Mesenchymal stem cell (in vitro differentiated cells and primary cell): ENCODE measurements around the gene TMEM138.
A peak's percentile ranks its signal among the peaks of the same experiment; 100 is the strongest.

Experiments
- DNase-seq: peaks from one replicate; pipeline ENCODE4 v3.0.0-alpha.2; 2013
- H2AFZ ChIP-seq: one replicate; pipeline ENCODE4 v1.6.1; 2013; ENCODE audit warnings: low read depth, mild to moderate bottlenecking, control low read depth, inconsistent platforms, low read length, moderate library complexity
- H2AK5ac ChIP-seq: 2 replicates; pipeline ENCODE4 v1.6.1; 2013; ENCODE audit warnings: low read length, moderate library complexity, mild to moderate bottlenecking, inconsistent platforms; ENCODE audit not compliant: severe bottlenecking
- H2BK120ac ChIP-seq: one replicate; pipeline ENCODE4 v1.6.1; 2013; ENCODE audit warnings: low read depth, mild to moderate bottlenecking, inconsistent platforms, low read length, moderate library complexity
- H2BK12ac ChIP-seq, 2 experiments: one replicate each; pipeline ENCODE4 v1.6.1; 2013; ENCODE audit warnings: inconsistent platforms in 2 of 2, low read length in 2 of 2, mild to moderate bottlenecking in 2 of 2, moderate library complexity in 2 of 2, control low read depth in 1 of 2
- H2BK15ac ChIP-seq: one replicate; pipeline ENCODE4 v1.6.1; 2013; ENCODE audit warnings: mild to moderate bottlenecking, low read depth, inconsistent platforms; ENCODE audit not compliant: poor library complexity, severe bottlenecking
- H2BK5ac ChIP-seq: 2 replicates; pipeline ENCODE4 v1.6.1; 2013; ENCODE audit warnings: low read depth, mild to moderate bottlenecking, low read length, control low read depth, inconsistent platforms; ENCODE audit not compliant: poor library complexity, severe bottlenecking
- H3K14ac ChIP-seq, 2 experiments: one replicate each; pipeline ENCODE4 v1.6.1; 2013; ENCODE audit warnings: inconsistent platforms in 2 of 2, low read length in 2 of 2, control low read depth in 1 of 2, mild to moderate bottlenecking in 1 of 2, moderate library complexity in 1 of 2
- H3K18ac ChIP-seq, 2 experiments: one replicate each; pipeline ENCODE4 v1.6.1; 2013; ENCODE audit warnings: inconsistent platforms in 2 of 2, low read length in 2 of 2, control low read depth in 1 of 2, low read depth in 1 of 2, mild to moderate bottlenecking in 1 of 2
- H3K23ac ChIP-seq, 2 experiments: one replicate each; pipeline ENCODE4 v1.6.1; 2013; ENCODE audit warnings: inconsistent platforms in 2 of 2, low read length in 2 of 2, mild to moderate bottlenecking in 2 of 2, moderate library complexity in 2 of 2, control low read depth in 1 of 2
- H3K27ac ChIP-seq: 2 replicates; pipeline ENCODE4 v1.5.1; 2013; ENCODE audit warnings: mild to moderate bottlenecking, moderate library complexity, low read length, control low read depth, inconsistent platforms; ENCODE audit not compliant: poor library complexity, severe bottlenecking
- H3K27me3 ChIP-seq, 2 experiments: 2 replicates each; pipeline versions ENCODE4 v1.6.1 to v1.7.0; 2013; ENCODE audit warnings: low read length in 2 of 2, mild to moderate bottlenecking in 2 of 2, moderate library complexity in 2 of 2, control low read depth in 1 of 2, inconsistent platforms in 1 of 2; ENCODE audit not compliant: control insufficient read depth in 1 of 2, insufficient read depth in 1 of 2
- H3K36me3 ChIP-seq, 2 experiments: 2 replicates each; pipeline versions ENCODE4 v1.6.1 to v1.7.0; 2013; ENCODE audit warnings: low read length in 2 of 2, control low read depth in 1 of 2, inconsistent platforms in 1 of 2, low read depth in 1 of 2, mild to moderate bottlenecking in 1 of 2; ENCODE audit not compliant: insufficient read depth in 2 of 2, control insufficient read depth in 1 of 2
- H3K4ac ChIP-seq, 2 experiments: one replicate each; pipeline ENCODE4 v1.6.1; 2013; ENCODE audit warnings: inconsistent platforms in 2 of 2, low read length in 2 of 2, mild to moderate bottlenecking in 2 of 2, moderate library complexity in 2 of 2, control low read depth in 1 of 2, low read depth in 1 of 2
- H3K4me1 ChIP-seq: 2 replicates; pipeline ENCODE4 v1.6.1; 2013; ENCODE audit warnings: low read depth, low read length, control low read depth; ENCODE audit not compliant: control insufficient read depth, insufficient read depth
- H3K4me2 ChIP-seq: 2 replicates; pipeline ENCODE4 v1.6.1; 2013; ENCODE audit warnings: low read length, mild to moderate bottlenecking, inconsistent platforms; ENCODE audit not compliant: poor library complexity, severe bottlenecking
- H3K4me3 ChIP-seq, 2 experiments: 2 replicates each; pipeline versions ENCODE4 v1.5.1 to v1.7.0; 2013; ENCODE audit warnings: low read length in 2 of 2, mild to moderate bottlenecking in 2 of 2, control low read depth in 1 of 2, low read depth in 1 of 2; ENCODE audit not compliant: insufficient read depth in 1 of 2
- H3K79me1 ChIP-seq: replicated peaks from 2 replicates; pipeline ENCODE4 v1.6.1; 2013; ENCODE audit warnings: mild to moderate bottlenecking, control low read depth, low read length, inconsistent platforms; ENCODE audit not compliant: poor library complexity, severe bottlenecking
- H3K9ac ChIP-seq: 2 replicates; pipeline ENCODE4 v1.7.0; 2013; ENCODE audit warnings: mild to moderate bottlenecking, low read length, moderate library complexity
- H3K9me3 ChIP-seq: 2 replicates; pipeline ENCODE4 v1.7.0; 2013; ENCODE audit warnings: mild to moderate bottlenecking, low read length; ENCODE audit not compliant: control insufficient read depth
- H4K8ac ChIP-seq: one replicate; pipeline ENCODE4 v1.6.1; 2013; ENCODE audit warnings: inconsistent platforms, mild to moderate bottlenecking, low read length, moderate library complexity
- H4K91ac ChIP-seq: one replicate; pipeline ENCODE4 v1.6.1; 2013; ENCODE audit warnings: mild to moderate bottlenecking, low read length, inconsistent platforms
- WGBS: methylation state at CpG from one replicate; pipeline ENCODE4 v1.1.7; 2013; ENCODE audit warnings: mixed read lengths; 5-methylcytosine and 5-hydroxymethylcytosine counted together

TMEM138 gene

GRCh38 chr11:61335355-61335710 is 26.8 kb upstream of the TMEM138 start:
- WGBS = 67% methylated on average over 1 of the region's 1 CpG
- Histone ChIP-seq H3K4me1 (peaks cover 18% of the 10 kb centered on the region), H2BK12ac (no peak overlapping the region), H2AK5ac (peak overlapping the region; percentile 18), H3K36me3 (peaks cover 15 to 22% of the 10 kb centered on the region in 2 experiments), H3K27me3 (no peaks in the 10 kb centered on the region), H3K14ac (no peak overlapping the region), H2BK5ac (no peak overlapping the region), H4K8ac (no peak overlapping the region), H3K4ac (peak overlapping the region in 1 of 2 experiments; percentile 25), H2AFZ (no peak overlapping the region), H3K4me3 (no peak overlapping the region), H3K79me1 (peaks cover 2% of the 10 kb centered on the region), H3K4me2 (no peak overlapping the region), H2BK120ac (no peak overlapping the region), H3K9ac (peak overlapping the region; percentile 61), H3K18ac (no peak overlapping the region), H2BK15ac (no peak overlapping the region), H3K23ac (no peak overlapping the region), H4K91ac (no peak overlapping the region), H3K9me3 (no peaks in the 10 kb centered on the region), H3K27ac (no peak overlapping the region)
- no peak for DNase-seq

GRCh38 chr11:61336171-61336935 is 25.8 kb upstream of the TMEM138 start:
- 38% methylated on average over 8 of the region's 8 CpGs for WGBS
- DNase-seq = peak; percentile 77
- peak overlapping the region; percentile 57 for H4K91ac ChIP-seq
- H2BK5ac ChIP-seq = no peak overlapping the region
- peaks cover 2% of the 10 kb centered on the region for H3K79me1 ChIP-seq
- peak overlapping the region; percentile 3 to 55 for H2BK12ac ChIP-seq
- H3K9ac ChIP-seq = peak overlapping the region; percentile 35
- peak overlapping the region; percentile 30 for H3K27ac ChIP-seq
- H3K27me3 ChIP-seq = no peaks in the 10 kb centered on the region
- H3K9me3 ChIP-seq = no peaks in the 10 kb centered on the region
- no peak overlapping the region for H3K14ac ChIP-seq
- H3K23ac ChIP-seq = no peak overlapping the region
- H2BK15ac ChIP-seq = no peak overlapping the region
- peak overlapping the region; percentile 29 to 39 for H3K4ac ChIP-seq
- peak overlapping the region; percentile 29 for H4K8ac ChIP-seq
- peaks cover 13% of the 10 kb centered on the region for H3K4me1 ChIP-seq
- no peak overlapping the region for H2BK120ac ChIP-seq
- H2AFZ ChIP-seq = peak overlapping the region; percentile 18
- H3K4me2 ChIP-seq = no peak overlapping the region
- H3K4me3 ChIP-seq = no peak overlapping the region
- H2AK5ac ChIP-seq = peak overlapping the region; percentile 77
- peak overlapping the region in 1 of 2 experiments; percentile 42 for H3K18ac ChIP-seq
- H3K36me3 ChIP-seq = peaks cover 18 to 25% of the 10 kb centered on the region in 2 experiments

GRCh38 chr11:61337706-61338470 is 24.3 kb upstream of the TMEM138 start:
- H4K8ac ChIP-seq = no peak overlapping the region
- no peak overlapping the region for H2BK120ac ChIP-seq
- H3K4ac ChIP-seq = no peak overlapping the region
- H3K18ac ChIP-seq = no peak overlapping the region
- no peak overlapping the region for H2BK5ac ChIP-seq
- no peak for DNase-seq
- H3K23ac ChIP-seq = no peak overlapping the region
- H3K9me3 ChIP-seq = no peaks in the 10 kb centered on the region
- no peak overlapping the region for H4K91ac ChIP-seq
- H3K14ac ChIP-seq = no peak overlapping the region
- H3K36me3 ChIP-seq = peaks cover 24 to 41% of the 10 kb centered on the region in 2 experiments
- 94% methylated on average over 14 of the region's 15 CpGs for WGBS
- no peak overlapping the region for H2BK15ac ChIP-seq
- no peak overlapping the region for H2AFZ ChIP-seq
- H3K27ac ChIP-seq = no peak overlapping the region
- no peak overlapping the region for H3K4me3 ChIP-seq
- H3K9ac ChIP-seq = no peak overlapping the region
- H2AK5ac ChIP-seq = no peak overlapping the region
- no peak overlapping the region for H2BK12ac ChIP-seq
- H3K79me1 ChIP-seq = peaks cover 2% of the 10 kb centered on the region
- no peaks in the 10 kb centered on the region for H3K27me3 ChIP-seq
- H3K4me1 ChIP-seq = peaks cover 12% of the 10 kb centered on the region
- H3K4me2 ChIP-seq = no peak overlapping the region

GRCh38 chr11:61338783-61339489 is 23.2 kb upstream of the TMEM138 start:
- peaks cover 9% of the 10 kb centered on the region for H3K4me1 ChIP-seq
- H3K9me3 ChIP-seq = no peaks in the 10 kb centered on the region
- no peak overlapping the region for H3K4me2 ChIP-seq
- H2BK5ac ChIP-seq = no peak overlapping the region
- H2AFZ ChIP-seq = no peak overlapping the region
- H3K9ac ChIP-seq = no peak overlapping the region
- no peak overlapping the region for H3K27ac ChIP-seq
- H3K4ac ChIP-seq = no peak overlapping the region
- DNase-seq = no peak
- no peak overlapping the region for H3K23ac ChIP-seq
- H3K14ac ChIP-seq = no peak overlapping the region
- no peaks in the 10 kb centered on the region for H3K27me3 ChIP-seq
- no peak overlapping the region for H2BK12ac ChIP-seq
- H3K4me3 ChIP-seq = no peak overlapping the region
- 96% methylated on average over 25 of the region's 26 CpGs for WGBS
- H3K79me1 ChIP-seq = peaks cover 2% of the 10 kb centered on the region
- no peak overlapping the region for H2BK15ac ChIP-seq
- peak overlapping the region; percentile 25 for H4K91ac ChIP-seq
- H3K36me3 ChIP-seq = peaks cover 32 to 51% of the 10 kb centered on the region in 2 experiments
- H2BK120ac ChIP-seq = no peak overlapping the region
- no peak overlapping the region for H3K18ac ChIP-seq
- H2AK5ac ChIP-seq = no peak overlapping the region
- H4K8ac ChIP-seq = no peak overlapping the region
